Endodermal cell (in vitro differentiated cells): ENCODE data around the gene CHKB. TPM values are rescaled to one million over a fixed set of nuclear protein-coding genes. Genes with fewer than 3 reads are reported as not detected.

Experiments
- DNase-seq: peaks from one replicate; pipeline ENCODE4 v3.0.0-alpha.2; 2017
- H3K27ac ChIP-seq: 2 replicates; pipeline ENCODE4 v1.5.1; 2013; ENCODE audit warnings: mild to moderate bottlenecking, low read depth, low read length, moderate library complexity
- H3K27me3 ChIP-seq: 2 replicates; pipeline ENCODE4 v1.6.1; 2013; ENCODE audit warnings: mild to moderate bottlenecking, low read length, moderate library complexity; ENCODE audit not compliant: insufficient read depth, control insufficient read depth, poor library complexity, severe bottlenecking
- H3K36me3 ChIP-seq: 2 replicates; pipeline ENCODE4 v1.7.0; 2013; ENCODE audit warnings: mild to moderate bottlenecking, low read length, moderate library complexity; ENCODE audit not compliant: control insufficient read depth, insufficient read depth
- H3K4me1 ChIP-seq: one replicate; pipeline ENCODE4 v1.7.0; 2013; ENCODE audit warnings: low read length; ENCODE audit not compliant: control insufficient read depth, insufficient read depth
- H3K4me3 ChIP-seq: 2 replicates; pipeline ENCODE4 v1.5.1; 2013; ENCODE audit warnings: mild to moderate bottlenecking, low read length, moderate library complexity
- H3K9ac ChIP-seq: 2 replicates; pipeline ENCODE4 v1.6.1; 2013; ENCODE audit warnings: mild to moderate bottlenecking, low read length, moderate library complexity; ENCODE audit not compliant: poor library complexity, severe bottlenecking; ENCODE audit errors: extremely low read depth
- H3K9me3 ChIP-seq: 2 replicates; pipeline ENCODE4 v1.6.1; 2013; ENCODE audit warnings: mild to moderate bottlenecking, low read length, moderate library complexity; ENCODE audit not compliant: control insufficient read depth
- H3K27ac Mint-ChIP-seq: 2 replicates; pipeline ENCODE4 v1.8.0; 2020; ENCODE audit warnings: mixed read lengths
- H3K27me3 Mint-ChIP-seq: 2 replicates; pipeline ENCODE4 v1.8.0; 2021; ENCODE audit warnings: mild to moderate bottlenecking, mixed read lengths; ENCODE audit not compliant: insufficient read depth
- H3K36me3 Mint-ChIP-seq: 2 replicates; pipeline ENCODE4 v1.8.0; 2020; ENCODE audit warnings: low read depth, mixed read lengths
- H3K4me1 Mint-ChIP-seq: 2 replicates; pipeline ENCODE4 v1.8.0; 2020; ENCODE audit warnings: mixed read lengths
- H3K4me3 Mint-ChIP-seq: 2 replicates; pipeline ENCODE4 v1.8.0; 2020; ENCODE audit warnings: mild to moderate bottlenecking, moderate library complexity, mixed read lengths
- H3K9me3 Mint-ChIP-seq: 2 replicates; pipeline ENCODE4 v1.8.0; 2020; ENCODE audit warnings: mild to moderate bottlenecking, mixed read lengths
- WGBS, 2 experiments: methylation state at CpG; one replicate each; pipeline versions ENCODE4 v1.1.5 to v1.1.7; 2013; ENCODE audit warnings: missing lambda C conversion rate in 2 of 2, mixed read lengths in 1 of 2; ENCODE audit not compliant: insufficient coverage in 1 of 2, insufficient read length in 1 of 2; 5-methylcytosine and 5-hydroxymethylcytosine counted together
- total RNA-seq, 2 donors: library from RNA; stranded (reverse); fragmentation: NEBNext Ultra II Directional in 1 of 2; extraction: Animal tissue kit (Norgen Biotek cat#: 25700) in 1 of 2; gene quantifications; 2 replicates in 1 of 2; 3 replicates in 1 of 2; pipeline ENCODE4 v1.2.1, GENCODE V29; 2021
- TF ChIP-seq, protein P1 (sequence below): fragments of 200-600 bp; sonication (generic); conservative IDR thresholded peaks from 2 replicates; pipeline ENCODE4 v1.5.0; 2021; ENCODE audit warnings: antibody characterized with exemption, mild to moderate bottlenecking

CHKB gene
- total RNA-seq, 2 donors from 2014 or later: 108 TPM

GRCh38 chr22:50586416-50586815, 3.8 kb upstream of the CHKB start:
- H3K36me3 ChIP-seq: no peaks in the 10 kb centered on the region
- H3K4me3 Mint-ChIP-seq: no peak overlapping the region
- H3K27me3 Mint-ChIP-seq: peaks cover 42% of the 10 kb centered on the region
- no peaks in the 10 kb centered on the region for H3K9me3 Mint-ChIP-seq
- no peak overlapping the region for H3K27ac ChIP-seq
- peaks cover 6% of the 10 kb centered on the region for H3K4me1 ChIP-seq
- no peak overlapping the region for H3K27ac Mint-ChIP-seq
- WGBS, 2 experiments: 83 to 89% methylated on average over 5 of the region's 5 CpGs
- no peaks in the 10 kb centered on the region for H3K36me3 Mint-ChIP-seq
- TF ChIP-seq, protein P1, sequence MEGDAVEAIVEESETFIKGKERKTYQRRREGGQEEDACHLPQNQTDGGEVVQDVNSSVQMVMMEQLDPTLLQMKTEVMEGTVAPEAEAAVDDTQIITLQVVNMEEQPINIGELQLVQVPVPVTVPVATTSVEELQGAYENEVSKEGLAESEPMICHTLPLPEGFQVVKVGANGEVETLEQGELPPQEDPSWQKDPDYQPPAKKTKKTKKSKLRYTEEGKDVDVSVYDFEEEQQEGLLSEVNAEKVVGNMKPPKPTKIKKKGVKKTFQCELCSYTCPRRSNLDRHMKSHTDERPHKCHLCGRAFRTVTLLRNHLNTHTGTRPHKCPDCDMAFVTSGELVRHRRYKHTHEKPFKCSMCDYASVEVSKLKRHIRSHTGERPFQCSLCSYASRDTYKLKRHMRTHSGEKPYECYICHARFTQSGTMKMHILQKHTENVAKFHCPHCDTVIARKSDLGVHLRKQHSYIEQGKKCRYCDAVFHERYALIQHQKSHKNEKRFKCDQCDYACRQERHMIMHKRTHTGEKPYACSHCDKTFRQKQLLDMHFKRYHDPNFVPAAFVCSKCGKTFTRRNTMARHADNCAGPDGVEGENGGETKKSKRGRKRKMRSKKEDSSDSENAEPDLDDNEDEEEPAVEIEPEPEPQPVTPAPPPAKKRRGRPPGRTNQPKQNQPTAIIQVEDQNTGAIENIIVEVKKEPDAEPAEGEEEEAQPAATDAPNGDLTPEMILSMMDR: no peak
- H3K4me1 Mint-ChIP-seq: peaks cover 12% of the 10 kb centered on the region
- H3K9me3 ChIP-seq: no peaks in the 10 kb centered on the region
- no peak overlapping the region for H3K9ac ChIP-seq
- H3K4me3 ChIP-seq: no peak overlapping the region
- no peak for DNase-seq
- H3K27me3 ChIP-seq: peaks cover 16% of the 10 kb centered on the region

DNA sequence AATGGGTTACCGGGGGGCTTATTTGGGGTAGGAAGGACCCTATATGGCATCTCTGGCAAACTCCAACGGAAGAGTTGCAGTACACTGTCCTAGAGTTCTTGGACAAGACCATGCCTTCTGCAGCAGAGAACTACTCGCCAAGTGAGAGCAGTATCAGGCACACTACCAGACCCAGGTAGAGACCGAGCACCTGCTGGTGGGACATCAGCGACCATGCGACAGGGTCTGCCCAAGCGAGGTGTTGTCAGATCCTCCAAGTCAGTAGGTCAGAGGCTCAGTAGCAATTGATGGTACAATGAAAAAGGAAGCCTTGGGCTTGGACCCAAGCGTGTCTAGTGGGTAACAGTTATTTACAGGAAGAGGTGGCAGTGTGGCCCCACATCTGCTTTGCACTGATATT, 3.1 kb upstream of the CHKB start:
- 93 to 98% methylated on average over 7 to 8 of the region's 8 CpGs for WGBS, 2 experiments
- no peaks in the 10 kb centered on the region for H3K36me3 ChIP-seq
- H3K4me1 Mint-ChIP-seq: peaks cover 12% of the 10 kb centered on the region
- H3K9ac ChIP-seq: no peak overlapping the region
- H3K27me3 Mint-ChIP-seq: peaks cover 38% of the 10 kb centered on the region
- TF ChIP-seq, protein P1: no peak
- H3K36me3 Mint-ChIP-seq: no peaks in the 10 kb centered on the region
- no peak overlapping the region for H3K27ac Mint-ChIP-seq
- H3K4me3 Mint-ChIP-seq: no peak overlapping the region
- H3K4me3 ChIP-seq: no peak overlapping the region
- no peaks in the 10 kb centered on the region for H3K9me3 ChIP-seq
- H3K27ac ChIP-seq: no peak overlapping the region
- H3K4me1 ChIP-seq: peaks cover 6% of the 10 kb centered on the region
- DNase-seq: no peak
- H3K27me3 ChIP-seq: peaks cover 15% of the 10 kb centered on the region
- no peaks in the 10 kb centered on the region for H3K9me3 Mint-ChIP-seq

GRCh38 chr22:50585238-50585637, 2.6 kb upstream of the CHKB start:
- Histone ChIP-seq H3K4me3 (no peak overlapping the region), H3K36me3 (peaks cover 3% of the 10 kb centered on the region), H3K27me3 (peaks cover 9% of the 10 kb centered on the region), H3K4me1 (peaks cover 6% of the 10 kb centered on the region), H3K9me3 (no peaks in the 10 kb centered on the region), H3K27ac (no peak overlapping the region), H3K9ac (no peak overlapping the region)
- TF ChIP-seq, protein P1: no peak
- peaks cover 4% of the 10 kb centered on the region for H3K36me3 Mint-ChIP-seq
- H3K4me3 Mint-ChIP-seq: no peak overlapping the region
- 92 to 95% methylated on average over 3 of the region's 3 CpGs for WGBS, 2 experiments
- no peak for DNase-seq
- H3K27me3 Mint-ChIP-seq: peaks cover 33% of the 10 kb centered on the region
- no peaks in the 10 kb centered on the region for H3K9me3 Mint-ChIP-seq
- H3K27ac Mint-ChIP-seq: no peak overlapping the region
- peaks cover 12% of the 10 kb centered on the region for H3K4me1 Mint-ChIP-seq
